A172 (cell line): ENCODE results near the gene A3GALT2. TPM values are rescaled to one million over a fixed set of nuclear protein-coding genes. Genes with fewer than 3 reads are reported as not detected.
A peak's percentile ranks its signal among the peaks of the same experiment; 100 is the strongest.

ENCODE experiments used
- DNase-seq: peaks from one replicate; pipeline ENCODE4 v3.0.0-alpha.2; 2015; ENCODE audit warnings: low spot score
- total RNA-seq: library from RNA; depleted of rRNA; stranded (reverse); fragments of >200 nt; shearing (Covaris generic); gene quantifications from 2 replicates; pipeline ENCODE4 v1.2.3, GENCODE V29; 2014; rRNA removed

The A3GALT2 gene
- not detected in 2 replicates for total RNA-seq

- no peak for DNase-seq
These were observed at the start of gene A3GALT2 for GRCh38 chr1:33320619-33321165. Gene A3GALT2, minus strand, starts transcription at chr1:33321098. Its CDS starts 0 bp downstream, at chr1:33321098.

GRCh38 chr1:33370301-33370700, 49.4 kb upstream of the A3GALT2 start:
- no peak for DNase-seq

GRCh38 chr1:33369764-33370163, 48.9 kb upstream of the A3GALT2 start:
- DNase-seq: no peak

GRCh38 chr1:33369081-33369480, 48.2 kb upstream of the A3GALT2 start:
- no peak for DNase-seq

GRCh38 chr1:33368431-33368830, 47.5 kb upstream of the A3GALT2 start:
- DNase-seq: no peak

GRCh38 chr1:33367485-33368405, 46.8 kb upstream of the A3GALT2 start:
- DNase-seq: peak; percentile 52

GRCh38 chr1:33366762-33367484, 46.0 kb upstream of the A3GALT2 start:
- DNase-seq: no peak

GRCh38 chr1:33365560-33365997, 44.7 kb upstream of the A3GALT2 start:
- peak; percentile 40 for DNase-seq

GRCh38 chr1:33364565-33364918, 43.6 kb upstream of the A3GALT2 start:
- no peak for DNase-seq

- no peak for DNase-seq
These were observed 42.6 kb upstream of the A3GALT2 start for GRCh38 chr1:33363470-33363861.

- no peak for DNase-seq
These were observed 42.1 kb upstream of the A3GALT2 start for GRCh38 chr1:33363021-33363420.

- DNase-seq: no peak
These were observed 40.8 kb upstream of the A3GALT2 start for GRCh38 chr1:33361532-33362235.

- DNase-seq: no peak
These were observed 39.5 kb upstream of the A3GALT2 start for GRCh38 chr1:33360367-33360766.

GRCh38 chr1:33359931-33360330, 39.0 kb upstream of the A3GALT2 start:
- no peak for DNase-seq

- DNase-seq: no peak
These were observed 38.1 kb upstream of the A3GALT2 start for GRCh38 chr1:33358795-33359503.

GRCh38 chr1:33358114-33358794, 37.4 kb upstream of the A3GALT2 start:
- DNase-seq: no peak

GRCh38 chr1:33357099-33357498, 36.2 kb upstream of the A3GALT2 start:
- no peak for DNase-seq

- no peak for DNase-seq
These were observed 33.9 kb upstream of the A3GALT2 start for GRCh38 chr1:33354707-33355316.

- DNase-seq: no peak
These were observed 32.6 kb upstream of the A3GALT2 start for GRCh38 chr1:33353531-33353930.

GRCh38 chr1:33351281-33351660, 30.4 kb upstream of the A3GALT2 start:
- DNase-seq: no peak
